ENCODE data around the gene ZNF777.
"Not testable (repeated sequence)": the region's sequence is repeated elsewhere in the genome, so short reads cannot be mapped to it uniquely, and the experiment has no call there.

ZNF777 gene

GRCh38 chr7:149495785-149496641, 35.2 kb upstream of the ZNF777 start (continued):
- TF ChIP-seq PRDM4 (tag by site-specific recombination; IDR thresholded peaks at IDR 0.05) (peak; percentile 56; the same call in 1 of the 2 replicates), ZXDB (tag by site-specific recombination; IDR thresholded peaks at IDR 0.05) (peak; percentile 87), ZNF146 (tag by site-specific recombination; IDR thresholded peaks at IDR 0.05) (no peak), ZBTB8A (tag by site-specific recombination; IDR thresholded peaks at IDR 0.05) (peak; percentile 82), PATZ1 (tag by site-specific recombination; IDR thresholded peaks at IDR 0.05) (0 out of 2 replicates have a peak, but pooled peaks have one; percentile 27), ZBTB48 (tag by site-specific recombination; IDR thresholded peaks at IDR 0.05) (0 out of 2 replicates have a peak, but pooled peaks have one; percentile 36)

GRCh38 chr7:149494738-149495368, 34.0 kb upstream of the ZNF777 start:
- Histone ChIP-seq H3K27ac (ENCODE audit: extremely low read depth, low read depth, low read length) (no peak overlapping the region), H3K9me3 (ENCODE audit: control insufficient read depth, insufficient read depth, low read depth, low read length) (no peaks in the 10 kb centered on the region), H3K4me1 (ENCODE audit: control insufficient read depth, insufficient read depth, low read length) (0 out of 2 replicates have a peak, but pooled peaks cover 3% of the 10 kb centered on the region), H3K4me3 (ENCODE audit: low read depth, low read length) (no peak overlapping the region), H3K36me3 (ENCODE audit: control insufficient read depth in 2 of 2, insufficient read depth in 1 of 2, low read length in 2 of 2) (peaks cover 7 to 60% of the 10 kb centered on the region in 2 experiments; a peak in 2 of 3 replicates)
- TF ChIP-seq ZNF248 (tag by site-specific recombination; IDR thresholded peaks at IDR 0.05) (no peak), GLI2 (tag by site-specific recombination; IDR thresholded peaks at IDR 0.05; ENCODE audit: borderline replicate concordance, low read depth) (no peak), KLF8 (tag by site-specific recombination; IDR thresholded peaks at IDR 0.05) (no peak), ZNF645 (tag by site-specific recombination; IDR thresholded peaks at IDR 0.05) (no peak), FEZF1 (tag by site-specific recombination; IDR thresholded peaks at IDR 0.05) (no peak), ZNF704 (tag by site-specific recombination; IDR thresholded peaks at IDR 0.05) (no peak), ZNF626 (tag by site-specific recombination; IDR thresholded peaks at IDR 0.05) (no peak), ZEB2 (tag by site-specific recombination; IDR thresholded peaks at IDR 0.05) (no peak)
- ChIA-PET CTCF (interaction anchor here (0.7 to 2.0 kb wide), 6 partner anchors 20 to 210 kb away, joined by 3 to 7 read pairs (median 5); partner anchors contain the start of gene ZNF777), POLR2A (no interaction called here)

- H3K9me3 ChIP-seq (ENCODE audit: control insufficient read depth, insufficient read depth, low read depth, low read length); H3K27ac ChIP-seq (ENCODE audit: extremely low read depth, low read depth, low read length); POLR2A ChIA-PET; H3K4me3 ChIP-seq (ENCODE audit: low read depth, low read length); H3K4me1 ChIP-seq (ENCODE audit: control insufficient read depth, insufficient read depth, low read length); CTCF ChIA-PET: not testable (repeated sequence)
- peaks cover 7 to 69% of the 10 kb centered on the region in 2 experiments; a peak in 2 of 3 replicates for H3K36me3 ChIP-seq (ENCODE audit: control insufficient read depth in 2 of 2, insufficient read depth in 1 of 2, low read length in 2 of 2)
Observed at GRCh38 chr7:149493975-149494374, 33.1 kb upstream of the ZNF777 start.
